IPS DF 6.9 (cell line): ENCODE data around the gene CSGALNACT2.

Source experiments
- DNase-seq: peaks from one replicate; pipeline ENCODE4 v3.0.0-alpha.2; 2013; ENCODE audit warnings: low read depth, low spot score
- H3K27ac ChIP-seq: one replicate; pipeline ENCODE4 v1.5.1; 2013; ENCODE audit warnings: low read length, control low read depth
- H3K27me3 ChIP-seq: 2 replicates; pipeline ENCODE4 v1.6.1; 2013; ENCODE audit warnings: mild to moderate bottlenecking, low read length; ENCODE audit not compliant: control insufficient read depth, insufficient read depth
- H3K36me3 ChIP-seq: 2 replicates; pipeline ENCODE4 v1.6.1; 2013; ENCODE audit warnings: low read length; ENCODE audit not compliant: control insufficient read depth, insufficient read depth
- H3K4me1 ChIP-seq: 2 replicates; pipeline ENCODE4 v1.6.1; 2013; ENCODE audit warnings: low read length; ENCODE audit not compliant: control insufficient read depth, insufficient read depth
- H3K4me3 ChIP-seq: 2 replicates; pipeline ENCODE4 v1.5.1; 2013; ENCODE audit warnings: mild to moderate bottlenecking, low read length
- H3K9me3 ChIP-seq: 2 replicates; pipeline ENCODE4 v1.6.1; 2013; ENCODE audit warnings: low read length, inconsistent platforms; ENCODE audit not compliant: control insufficient read depth, insufficient read depth
- WGBS: extraction: QIAGEN DNeasy Blood & Tissue Kit; methylation state at CpG from one replicate; pipeline ENCODE4 v1.1.7; 2013; ENCODE audit warnings: mixed read lengths, missing lambda C conversion rate; ENCODE audit not compliant: insufficient read length, insufficient coverage; 5-methylcytosine and 5-hydroxymethylcytosine counted together

Gene CSGALNACT2

GRCh38 chr10:43230101-43230908, 92.1 kb downstream of the CSGALNACT2 start:
- peak overlapping the region; percentile 40; the same call in 1 of the 2 replicates for H3K4me3 ChIP-seq
- WGBS, result no CpG with 5 or more reads among the region's 35 CpGs
- H3K27ac ChIP-seq, result no peak overlapping the region
- H3K4me1 ChIP-seq, result no peaks in the 10 kb centered on the region
- H3K36me3 ChIP-seq, result no peaks in the 10 kb centered on the region
- H3K27me3 ChIP-seq, result peaks cover 18% of the 10 kb centered on the region; the same call in 1 of the 2 replicates
- no peaks in the 10 kb centered on the region for H3K9me3 ChIP-seq
- no peak for DNase-seq

- no peak for DNase-seq
Measured at GRCh38 chr10:43230909-43231522, 92.8 kb downstream of the CSGALNACT2 start.

GRCh38 chr10:43231523-43232078, 93.4 kb downstream of the CSGALNACT2 start:
- H3K4me1 ChIP-seq, result no peaks in the 10 kb centered on the region
- H3K36me3 ChIP-seq, result no peaks in the 10 kb centered on the region
- no CpG with 5 or more reads among the region's 6 CpGs for WGBS
- no peak overlapping the region for H3K27ac ChIP-seq
- peaks cover 18% of the 10 kb centered on the region; the same call in 1 of the 2 replicates for H3K27me3 ChIP-seq
- H3K4me3 ChIP-seq, result no peak overlapping the region
- H3K9me3 ChIP-seq, result no peaks in the 10 kb centered on the region
- no peak for DNase-seq

More at GRCh38 chr10:43230909-43231522, 92.8 kb downstream of the CSGALNACT2 start:
- no peak overlapping the region for H3K4me3 ChIP-seq
- peaks cover 18% of the 10 kb centered on the region; the same call in 1 of the 2 replicates for H3K27me3 ChIP-seq
- H3K36me3 ChIP-seq, result no peaks in the 10 kb centered on the region
- no peaks in the 10 kb centered on the region for H3K9me3 ChIP-seq
- H3K4me1 ChIP-seq, result no peaks in the 10 kb centered on the region
- WGBS, result no CpG with 5 or more reads among the region's 8 CpGs
- no peak overlapping the region for H3K27ac ChIP-seq

- Histone ChIP-seq H3K9me3 (no peaks in the 10 kb centered on the region), H3K27ac (no peak overlapping the region), H3K27me3 (peaks cover 13% of the 10 kb centered on the region; the same call in 1 of the 2 replicates), H3K4me1 (no peaks in the 10 kb centered on the region), H3K4me3 (no peak overlapping the region), H3K36me3 (no peaks in the 10 kb centered on the region)
- WGBS, result no CpG with 5 or more reads among the region's 19 CpGs
- no peak for DNase-seq
Measured at GRCh38 chr10:43233601-43234430, 95.6 kb downstream of the CSGALNACT2 start.

GRCh38 chr10:43234471-43235041, 96.3 kb downstream of the CSGALNACT2 start:
- Histone ChIP-seq H3K36me3 (no peaks in the 10 kb centered on the region), H3K4me1 (no peaks in the 10 kb centered on the region), H3K27me3 (peaks cover 11% of the 10 kb centered on the region; the same call in 1 of the 2 replicates), H3K4me3 (no peak overlapping the region), H3K9me3 (no peaks in the 10 kb centered on the region), H3K27ac (no peak overlapping the region)
- DNase-seq, result no peak
- WGBS, result no CpG with 5 or more reads among the region's 9 CpGs
